DOHH2 (cell line): ENCODE data around the gene UBXN7.
"Not testable (repeated sequence)": the region's sequence is repeated elsewhere in the genome, so short reads cannot be mapped to it uniquely, and the experiment has no call there.

ENCODE experiments used
- H3F3A ChIP-seq: fragments of 200-600 bp; sonication (generic), shearing (Covaris generic); 2 replicates; pipeline ENCODE4 v1.6.0; 2016; ENCODE audit warnings: antibody characterized with exemption, mild to moderate bottlenecking; ENCODE audit not compliant: control insufficient read depth, insufficient read depth
- H3K27ac ChIP-seq: fragments of 200-600 bp; sonication (generic); 2 replicates; pipeline ENCODE4 v1.5.1; 2014; ENCODE audit warnings: low read depth, mild to moderate bottlenecking, low read length, moderate library complexity
- H3K27me3 ChIP-seq: fragments of 200-600 bp; sonication (generic); 2 replicates; pipeline ENCODE4 v1.6.1; 2014; ENCODE audit warnings: mild to moderate bottlenecking, low read length, mixed read lengths; ENCODE audit not compliant: control insufficient read depth
- H3K36me3 ChIP-seq: fragments of 200-600 bp; sonication (generic); 2 replicates; pipeline ENCODE4 v1.6.1; 2014; ENCODE audit warnings: mild to moderate bottlenecking, low read length, moderate library complexity, mixed read lengths; ENCODE audit not compliant: control insufficient read depth
- H3K4me1 ChIP-seq: fragments of 200-600 bp; sonication (generic); 2 replicates; pipeline ENCODE4 v1.6.1; 2014; ENCODE audit warnings: mild to moderate bottlenecking, low read length, mixed read lengths; ENCODE audit not compliant: control insufficient read depth
- H3K4me2 ChIP-seq: fragments of 200-600 bp; sonication (generic); 2 replicates; pipeline ENCODE4 v1.6.0; 2014; ENCODE audit warnings: mild to moderate bottlenecking, low read length, moderate library complexity
- H3K4me3 ChIP-seq: fragments of 200-600 bp; sonication (generic); 2 replicates; pipeline ENCODE4 v1.5.1; 2014; ENCODE audit warnings: mild to moderate bottlenecking, low read length, mixed read lengths
- H3K79me2 ChIP-seq: fragments of 200-600 bp; sonication (generic); 2 replicates; pipeline ENCODE4 v1.6.1; 2014; ENCODE audit warnings: mild to moderate bottlenecking, low read length, mixed read lengths; ENCODE audit not compliant: control insufficient read depth
- H3K9me2 ChIP-seq: fragments of 200-600 bp; sonication (generic); replicated peaks from 2 replicates; pipeline ENCODE4 v1.6.1; 2014; ENCODE audit warnings: mild to moderate bottlenecking, low read length, mixed read lengths; ENCODE audit not compliant: control insufficient read depth
- H3K9me3 ChIP-seq: fragments of 200-600 bp; sonication (generic); 2 replicates; pipeline ENCODE4 v1.6.1; 2014; ENCODE audit warnings: antibody characterized with exemption, low read length, mixed read lengths; ENCODE audit not compliant: control insufficient read depth, insufficient read depth
- H4K20me1 ChIP-seq: fragments of 200-600 bp; sonication (generic); 2 replicates; pipeline ENCODE4 v1.6.0; 2014; ENCODE audit warnings: low read depth, mild to moderate bottlenecking, antibody characterized with exemption, low read length, moderate library complexity; ENCODE audit not compliant: control insufficient read depth, insufficient read depth
- CTCF ChIP-seq: fragments of 200-600 bp; sonication (generic); IDR thresholded peaks from one replicate; pipeline ENCODE4 v1.5.1; 2014; ENCODE audit warnings: antibody characterized with exemption, mild to moderate bottlenecking, low read depth, low read length; ENCODE audit not compliant: poor library complexity, severe bottlenecking
- EZH2phosphoT487 ChIP-seq: fragments of 200-600 bp; sonication (generic); IDR thresholded peaks from 2 replicates; pipeline ENCODE4 v1.6.1; 2017; ENCODE audit warnings: borderline replicate concordance, mild to moderate bottlenecking, antibody characterized with exemption, low read length, moderate library complexity, mixed read lengths

The UBXN7 gene

GRCh38 chr3:196388956-196389355 lies 43.3 kb downstream of the UBXN7 start:
- H3K27ac ChIP-seq, result no peak overlapping the region
- no peak overlapping the region for H3K4me2 ChIP-seq
- H3K9me2 ChIP-seq, result no peaks in the 10 kb centered on the region
- H4K20me1 ChIP-seq, result no peaks in the 10 kb centered on the region
- peaks cover 37% of the 10 kb centered on the region for H3K36me3 ChIP-seq
- H3F3A ChIP-seq, result no peaks in the 10 kb centered on the region
- no peaks in the 10 kb centered on the region for H3K4me1 ChIP-seq
- no peaks in the 10 kb centered on the region for H3K27me3 ChIP-seq
- H3K9me3 ChIP-seq, result no peaks in the 10 kb centered on the region; the same call in 1 of the 2 replicates
- no peaks in the 10 kb centered on the region for H3K79me2 ChIP-seq
- H3K4me3 ChIP-seq, result no peak overlapping the region
- TF ChIP-seq CTCF (no peak), EZH2phosphoT487 (no peak)

GRCh38 chr3:196387941-196388340 lies 44.3 kb downstream of the UBXN7 start:
- not testable (repeated sequence) for H3K4me3 ChIP-seq, H3K79me2 ChIP-seq, H3K4me1 ChIP-seq, H3F3A ChIP-seq, H3K27ac ChIP-seq, H3K27me3 ChIP-seq, H3K9me3 ChIP-seq, H4K20me1 ChIP-seq, H3K9me2 ChIP-seq, H3K4me2 ChIP-seq
- peaks cover 37% of the 10 kb centered on the region for H3K36me3 ChIP-seq

GRCh38 chr3:196386797-196387196 lies 45.4 kb downstream of the UBXN7 start:
- not testable (repeated sequence) for H3K4me3 ChIP-seq, H3F3A ChIP-seq, H3K79me2 ChIP-seq, H3K9me2 ChIP-seq, H3K27ac ChIP-seq, H4K20me1 ChIP-seq, H3K4me1 ChIP-seq, H3K27me3 ChIP-seq, H3K4me2 ChIP-seq, H3K9me3 ChIP-seq
- H3K36me3 ChIP-seq, result peaks cover 34% of the 10 kb centered on the region

GRCh38 chr3:196386034-196386433 lies 46.2 kb downstream of the UBXN7 start:
- not testable (repeated sequence) for H3K9me2 ChIP-seq, H3K9me3 ChIP-seq, H3K27me3 ChIP-seq, H3K4me1 ChIP-seq, H4K20me1 ChIP-seq, H3K27ac ChIP-seq, H3K4me2 ChIP-seq, H3K79me2 ChIP-seq, H3K4me3 ChIP-seq, H3F3A ChIP-seq
- H3K36me3 ChIP-seq, result peaks cover 27% of the 10 kb centered on the region

- not testable (repeated sequence) for H3F3A ChIP-seq, H3K9me3 ChIP-seq, H3K4me1 ChIP-seq, H3K4me2 ChIP-seq, H4K20me1 ChIP-seq, H3K79me2 ChIP-seq, H3K27me3 ChIP-seq, H3K4me3 ChIP-seq, H3K27ac ChIP-seq, H3K9me2 ChIP-seq
- peaks cover 21% of the 10 kb centered on the region for H3K36me3 ChIP-seq
Measured at GRCh38 chr3:196385446-196385845, 46.8 kb downstream of the UBXN7 start.
